ENCODE data around the gene LAMA2. TPM values are rescaled to one million over a fixed set of nuclear protein-coding genes. Genes with fewer than 3 reads are reported as not detected.

LAMA2 gene
- total RNA-seq, 1 experiment from 2014 or later, result 3.3 TPM

GRCh38 chr6:129402244-129402643 lies 519.3 kb downstream of the LAMA2 start:
- Histone ChIP-seq H3K4me3 (no peak overlapping the region), H3K27me3 (replicated peaks) (no peaks in the 10 kb centered on the region), H3K36me3 (no peaks in the 10 kb centered on the region), H3K27ac (no peak overlapping the region), H3K9me3 (replicated peaks) (no peaks in the 10 kb centered on the region), H3K4me1 (replicated peaks) (no peaks in the 10 kb centered on the region)
- DNase-seq (ENCODE audit: low read depth in 1 of 2, low spot score in 2 of 2), result peak in 1 of 2 experiments; percentile 23

DNA sequence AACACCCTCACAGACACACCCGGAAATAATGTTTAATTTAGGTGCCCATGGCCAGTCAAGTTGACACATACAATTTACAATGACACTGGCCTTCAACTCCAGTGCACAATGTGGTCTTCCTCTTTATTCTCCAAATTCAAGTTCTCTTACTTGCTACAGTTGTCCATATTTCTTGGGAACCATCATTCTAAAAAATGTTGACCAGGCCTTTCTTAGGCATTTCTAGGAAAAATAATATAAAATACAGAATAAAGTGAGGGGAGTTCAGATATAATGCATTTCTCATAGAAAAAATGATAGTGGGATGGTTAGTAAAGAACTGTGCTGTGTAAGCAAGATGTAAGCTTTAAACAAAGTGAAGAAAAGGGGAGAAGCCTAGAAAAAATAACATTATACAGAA lies 528.2 kb downstream of the LAMA2 start:
- no peak overlapping the region for H3K27ac ChIP-seq
- DNase-seq (ENCODE audit: low read depth in 1 of 2, low spot score in 2 of 2), result no peak
- no peaks in the 10 kb centered on the region for H3K36me3 ChIP-seq
- no peaks in the 10 kb centered on the region for H3K9me3 ChIP-seq (replicated peaks)
- no peaks in the 10 kb centered on the region for H3K27me3 ChIP-seq (replicated peaks)
- H3K4me3 ChIP-seq, result no peak overlapping the region
- H3K4me1 ChIP-seq (replicated peaks), result no peaks in the 10 kb centered on the region

DNA sequence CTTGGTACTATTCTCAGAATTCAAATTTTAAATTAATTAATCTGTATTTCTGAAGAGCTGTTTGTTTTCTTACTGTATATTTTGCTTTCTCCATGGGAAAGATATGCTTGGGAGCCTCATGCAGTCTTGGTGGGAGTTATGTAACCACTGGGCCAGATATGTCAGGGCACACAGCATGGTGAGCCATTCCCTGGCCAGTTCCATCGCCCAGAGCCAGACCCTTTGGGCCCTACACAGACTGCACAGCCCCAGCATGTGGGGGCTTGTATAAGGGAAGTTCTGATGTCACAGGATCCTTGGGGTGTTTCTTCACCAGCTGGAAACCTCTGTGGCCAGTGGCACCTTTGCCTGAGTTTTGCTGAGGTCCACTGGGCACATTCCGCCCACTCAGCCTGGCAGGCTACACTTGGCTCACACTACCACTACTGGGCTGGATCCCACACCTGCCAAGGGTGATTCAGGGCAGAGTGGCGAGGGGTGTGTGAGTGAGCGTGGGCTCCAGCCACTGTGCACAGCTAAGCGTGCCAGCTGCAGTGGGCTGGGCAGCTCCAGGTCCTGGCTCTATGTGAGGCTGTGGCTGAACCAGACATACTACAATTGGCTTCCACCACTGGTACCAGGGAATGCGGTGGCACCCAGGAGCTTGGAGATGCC lies 533.5 kb downstream of the LAMA2 start:
- H3K36me3 ChIP-seq, result no peaks in the 10 kb centered on the region
- H3K4me1 ChIP-seq (replicated peaks), result no peaks in the 10 kb centered on the region
- H3K27ac ChIP-seq, result no peak overlapping the region
- no peak overlapping the region for H3K4me3 ChIP-seq
- H3K9me3 ChIP-seq (replicated peaks), result no peaks in the 10 kb centered on the region
- DNase-seq (ENCODE audit: low read depth in 1 of 2, low spot score in 2 of 2), result no peak
- no peaks in the 10 kb centered on the region for H3K27me3 ChIP-seq (replicated peaks)

- no peaks in the 10 kb centered on the region for H3K27me3 ChIP-seq (replicated peaks)
- no peaks in the 10 kb centered on the region for H3K9me3 ChIP-seq (replicated peaks)
- H3K4me3 ChIP-seq, result no peak overlapping the region
- no peak overlapping the region for H3K27ac ChIP-seq
- H3K4me1 ChIP-seq (replicated peaks), result no peaks in the 10 kb centered on the region
- no peak for DNase-seq (ENCODE audit: low read depth in 1 of 2, low spot score in 2 of 2)
- no peaks in the 10 kb centered on the region for H3K36me3 ChIP-seq
Measured at GRCh38 chr6:129417416-129418086, 534.6 kb downstream of the LAMA2 start.

GRCh38 chr6:129419324-129419723 lies 536.4 kb downstream of the LAMA2 start:
- Histone ChIP-seq H3K36me3 (no peaks in the 10 kb centered on the region), H3K27me3 (replicated peaks) (no peaks in the 10 kb centered on the region), H3K9me3 (replicated peaks) (no peaks in the 10 kb centered on the region), H3K4me1 (replicated peaks) (no peaks in the 10 kb centered on the region), H3K27ac (no peak overlapping the region), H3K4me3 (no peak overlapping the region)
- no peak for DNase-seq (ENCODE audit: low read depth in 1 of 2, low spot score in 2 of 2)

DNA sequence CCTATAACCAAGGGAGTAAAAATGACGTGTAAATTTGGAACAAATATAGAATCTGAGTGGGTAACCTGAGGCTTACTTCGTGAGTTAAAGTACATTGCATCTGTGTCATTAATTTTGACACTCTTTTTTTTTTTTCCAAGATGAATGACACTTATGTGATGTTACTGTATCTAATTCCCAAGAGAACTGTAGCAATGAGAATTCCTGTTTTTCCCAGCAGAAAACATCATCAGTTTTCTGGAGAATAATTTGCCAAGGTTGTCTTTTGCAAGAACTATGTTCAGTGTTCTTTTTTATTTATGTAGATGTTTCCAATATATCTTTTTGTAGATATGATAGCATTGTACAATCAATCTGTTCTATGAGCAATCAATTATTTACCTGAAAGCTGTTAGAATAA lies 543.4 kb downstream of the LAMA2 start:
- H3K4me3 ChIP-seq, result no peak overlapping the region
- H3K27me3 ChIP-seq (replicated peaks), result no peaks in the 10 kb centered on the region
- no peak for DNase-seq (ENCODE audit: low read depth in 1 of 2, low spot score in 2 of 2)
- no peak overlapping the region for H3K27ac ChIP-seq
- no peaks in the 10 kb centered on the region for H3K9me3 ChIP-seq (replicated peaks)
- no peaks in the 10 kb centered on the region for H3K36me3 ChIP-seq
- no peaks in the 10 kb centered on the region for H3K4me1 ChIP-seq (replicated peaks)

DNA sequence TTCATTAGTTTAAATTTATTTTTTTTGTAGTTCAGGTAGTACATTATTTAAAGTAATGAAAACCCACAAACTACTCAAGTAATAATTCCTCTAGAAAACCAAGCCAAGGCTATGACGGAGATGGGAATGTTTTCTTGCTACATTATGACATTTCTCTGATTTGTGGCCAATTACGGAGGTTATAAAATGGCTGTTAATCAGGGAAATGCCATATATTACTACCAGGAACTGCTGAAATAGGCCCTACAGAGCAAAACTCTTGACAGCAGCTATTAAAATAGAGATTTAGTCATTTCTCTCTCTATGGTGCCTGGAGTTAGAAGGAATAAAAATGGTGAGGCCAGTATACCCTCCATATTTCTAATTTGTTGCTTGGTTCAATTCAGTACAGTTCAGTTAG lies 547.0 kb downstream of the LAMA2 start:
- Histone ChIP-seq H3K4me1 (replicated peaks) (no peaks in the 10 kb centered on the region), H3K27ac (no peak overlapping the region), H3K4me3 (no peak overlapping the region), H3K27me3 (replicated peaks) (peaks cover 4% of the 10 kb centered on the region; the same call in 1 of the 2 replicates), H3K9me3 (replicated peaks) (no peaks in the 10 kb centered on the region), H3K36me3 (no peaks in the 10 kb centered on the region)
- DNase-seq (ENCODE audit: low read depth in 1 of 2, low spot score in 2 of 2), result no peak

- Histone ChIP-seq H3K4me1 (replicated peaks) (no peaks in the 10 kb centered on the region; the same call in 1 of the 2 replicates), H3K27ac (no peak overlapping the region), H3K4me3 (no peak overlapping the region), H3K9me3 (replicated peaks) (no peaks in the 10 kb centered on the region), H3K36me3 (no peaks in the 10 kb centered on the region), H3K27me3 (replicated peaks) (peaks cover 4% of the 10 kb centered on the region; the same call in 1 of the 2 replicates)
- DNase-seq (ENCODE audit: low read depth in 1 of 2, low spot score in 2 of 2), result no peak
Measured at GRCh38 chr6:129432738-129433137, 549.8 kb downstream of the LAMA2 start.

GRCh38 chr6:129434091-129434490 lies 551.2 kb downstream of the LAMA2 start:
- Histone ChIP-seq H3K4me1 (replicated peaks) (no peaks in the 10 kb centered on the region; the same call in 1 of the 2 replicates), H3K4me3 (no peak overlapping the region), H3K36me3 (no peaks in the 10 kb centered on the region), H3K9me3 (replicated peaks) (no peaks in the 10 kb centered on the region), H3K27me3 (replicated peaks) (peaks cover 4% of the 10 kb centered on the region; the same call in 1 of the 2 replicates), H3K27ac (no peak overlapping the region)
- no peak for DNase-seq (ENCODE audit: low read depth in 1 of 2, low spot score in 2 of 2)

- Histone ChIP-seq H3K36me3 (no peaks in the 10 kb centered on the region), H3K9me3 (replicated peaks) (no peaks in the 10 kb centered on the region), H3K27ac (no peak overlapping the region), H3K27me3 (replicated peaks) (no peaks in the 10 kb centered on the region), H3K4me3 (no peak overlapping the region), H3K4me1 (replicated peaks) (no peaks in the 10 kb centered on the region; the same call in 1 of the 2 replicates)
- DNase-seq (ENCODE audit: low read depth in 1 of 2, low spot score in 2 of 2), result peak in 1 of 2 experiments; percentile 11
Measured at GRCh38 chr6:129440691-129441090, 557.8 kb downstream of the LAMA2 start.

GRCh38 chr6:129444683-129445082 lies 561.7 kb downstream of the LAMA2 start:
- no peaks in the 10 kb centered on the region for H3K9me3 ChIP-seq (replicated peaks)
- no peaks in the 10 kb centered on the region for H3K27me3 ChIP-seq (replicated peaks)
- no peak overlapping the region for H3K4me3 ChIP-seq
- no peaks in the 10 kb centered on the region for H3K36me3 ChIP-seq
- no peak overlapping the region for H3K27ac ChIP-seq
- DNase-seq (ENCODE audit: low read depth in 1 of 2, low spot score in 2 of 2), result no peak
- H3K4me1 ChIP-seq (replicated peaks), result no peaks in the 10 kb centered on the region

GRCh38 chr6:129446272-129447197 lies 563.6 kb downstream of the LAMA2 start:
- Histone ChIP-seq H3K4me1 (replicated peaks) (no peaks in the 10 kb centered on the region), H3K36me3 (no peaks in the 10 kb centered on the region), H3K27ac (no peak overlapping the region), H3K4me3 (no peak overlapping the region), H3K9me3 (replicated peaks) (no peaks in the 10 kb centered on the region), H3K27me3 (replicated peaks) (no peaks in the 10 kb centered on the region)
- DNase-seq (ENCODE audit: low read depth in 1 of 2, low spot score in 2 of 2), result no peak

DNA sequence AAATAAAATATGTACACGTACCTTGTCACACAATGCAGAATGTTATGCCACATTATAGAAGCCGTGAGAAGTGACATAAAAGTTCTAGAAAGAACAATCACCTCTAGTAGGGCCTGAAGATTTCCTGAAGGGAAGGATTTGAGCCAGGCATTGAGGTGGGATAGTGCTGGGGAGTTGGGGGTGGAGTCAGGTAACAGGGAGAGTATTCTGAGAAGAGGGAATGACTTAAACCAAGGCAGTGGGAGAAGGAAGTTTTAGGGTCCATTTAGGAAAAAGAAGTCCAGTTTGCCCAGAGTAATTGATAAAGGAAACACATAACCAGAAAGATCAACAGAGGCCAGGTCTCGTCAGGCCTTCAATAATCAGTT lies 564.2 kb downstream of the LAMA2 start:
- Histone ChIP-seq H3K27ac (no peak overlapping the region), H3K4me3 (no peak overlapping the region), H3K36me3 (no peaks in the 10 kb centered on the region), H3K27me3 (replicated peaks) (no peaks in the 10 kb centered on the region), H3K9me3 (replicated peaks) (no peaks in the 10 kb centered on the region), H3K4me1 (replicated peaks) (no peaks in the 10 kb centered on the region)
- DNase-seq (ENCODE audit: low read depth in 1 of 2, low spot score in 2 of 2), result no peak

GRCh38 chr6:129448965-129449364 lies 566.0 kb downstream of the LAMA2 start:
- Histone ChIP-seq H3K4me1 (replicated peaks) (no peaks in the 10 kb centered on the region), H3K27me3 (replicated peaks) (no peaks in the 10 kb centered on the region), H3K36me3 (no peaks in the 10 kb centered on the region), H3K27ac (no peak overlapping the region), H3K9me3 (replicated peaks) (no peaks in the 10 kb centered on the region), H3K4me3 (no peak overlapping the region)
- no peak for DNase-seq (ENCODE audit: low read depth in 1 of 2, low spot score in 2 of 2)
